GM21390 (cell line): Measurements from ENCODE around the gene FAM131A.

Experiments used
- ATAC-seq: cut with Tn5 transposase; IDR thresholded peaks from one replicate; pipeline ENCODE4 v1.9.1; 2021; ENCODE audit not compliant: unreplicated experiment

Gene FAM131A

GRCh38 chr3:184388936-184389230, 51.5 kb downstream of the FAM131A start:
- ATAC-seq, result no peak

GRCh38 chr3:184389384-184389783, 52.0 kb downstream of the FAM131A start:
- ATAC-seq, result no peak

GRCh38 chr3:184389935-184390528, 52.6 kb downstream of the FAM131A start:
- ATAC-seq, result no peak

GRCh38 chr3:184391266-184391665, 53.9 kb downstream of the FAM131A start:
- ATAC-seq, result no peak

GRCh38 chr3:184395320-184395660, 57.9 kb downstream of the FAM131A start:
- ATAC-seq, result no peak
